Brain microvascular endothelial cell (primary cell): ENCODE data around the gene MTOR.

ENCODE experiments used
- DNase-seq: peaks from one replicate; pipeline ENCODE4 v3.0.0-alpha.2; 2020
- H3K27ac ChIP-seq: fragments of 250-450 bp; sonication (Bioruptor Pico); 2 replicates; pipeline ENCODE4 v1.5.1; 2020; ENCODE audit warnings: mild to moderate bottlenecking, moderate library complexity
- H3K27me3 ChIP-seq: fragments of 250-450 bp; sonication (Bioruptor Pico); replicated peaks from 2 replicates; pipeline ENCODE4 v1.5.1; 2020; ENCODE audit warnings: mild to moderate bottlenecking
- H3K36me3 ChIP-seq: fragments of 250-450 bp; sonication (Bioruptor Pico); replicated peaks from 2 replicates; pipeline ENCODE4 v1.5.1; 2020; ENCODE audit warnings: mild to moderate bottlenecking
- H3K4me3 ChIP-seq: 2 replicates; pipeline ENCODE4 v1.5.1; 2011; ENCODE audit warnings: low read depth, mild to moderate bottlenecking, control low read depth, low read length, moderate library complexity
- in situ Hi-C: cut with HindIII; loops from 2 replicates; pipeline ENCODE4 v1.10.0; 2017; ENCODE audit warnings: low sequenced_read_pairs, low pct_ligation_motif_present
- TF ChIP-seq, protein P1 (sequence below): IDR thresholded peaks from 2 replicates; pipeline ENCODE4 v1.5.1; 2011; ENCODE audit warnings: low read depth, mild to moderate bottlenecking, moderate library complexity, low read length, control low read depth, inconsistent platforms; ENCODE audit errors: missing control alignments

MTOR gene

DNA sequence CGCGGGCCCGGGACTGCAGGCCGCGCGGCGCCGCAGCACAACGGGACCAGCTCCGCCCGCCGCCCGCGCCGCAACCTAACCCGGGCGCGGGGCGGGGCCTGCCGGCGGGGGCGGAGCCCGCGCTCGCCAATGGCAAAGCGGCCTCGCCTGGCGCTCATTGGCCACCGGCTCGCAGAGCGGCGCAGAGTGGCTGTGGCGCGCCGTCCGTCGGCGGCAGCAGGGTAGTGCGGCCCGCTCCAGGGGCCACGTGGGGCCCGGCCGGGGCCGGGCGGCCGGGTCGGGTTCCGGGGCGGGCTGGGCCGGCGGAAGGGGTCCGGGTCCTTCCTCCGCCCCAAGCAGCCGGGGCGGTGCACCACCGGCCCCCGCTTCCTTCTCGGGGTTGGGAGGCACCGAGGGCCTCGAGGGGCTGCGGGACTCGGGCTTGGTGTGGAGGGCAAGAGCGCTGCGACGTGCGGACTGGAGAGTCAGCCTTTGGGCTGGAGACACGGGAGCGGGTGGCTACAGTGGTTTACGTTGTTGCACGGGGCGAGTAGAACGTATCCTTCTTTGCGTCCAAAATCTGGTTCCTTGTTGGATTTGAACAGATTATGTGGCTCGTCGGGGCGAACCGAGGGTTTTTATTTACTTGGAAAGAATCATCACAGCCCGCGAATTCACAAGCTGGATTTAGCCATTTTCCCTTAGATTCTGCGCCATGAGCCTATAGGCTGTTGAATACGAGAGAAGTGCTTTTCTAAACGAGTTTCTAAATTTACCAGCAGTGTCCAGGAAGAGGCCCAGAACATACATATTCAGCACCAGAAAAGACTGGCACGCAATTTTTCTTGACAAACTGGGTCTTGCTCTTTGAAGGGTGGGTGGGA is 202.2 kb downstream of the MTOR start, which contains the start of gene SRM:
Gene SRM, minus strand, starts transcription at position 51 of the 863 bp plus-strand sequence. CDS start 75 bp downstream, outside the sequence.
- peak; percentile 78 for DNase-seq
- H3K27ac ChIP-seq, result peak within 1 kb of the TSS; percentile 50
- no peaks in the 10 kb centered on the region for H3K27me3 ChIP-seq
- in situ Hi-C loops, result no loop called here
- H3K36me3 ChIP-seq, result peaks cover 30% of the 10 kb centered on the region
- TF ChIP-seq, protein P1, sequence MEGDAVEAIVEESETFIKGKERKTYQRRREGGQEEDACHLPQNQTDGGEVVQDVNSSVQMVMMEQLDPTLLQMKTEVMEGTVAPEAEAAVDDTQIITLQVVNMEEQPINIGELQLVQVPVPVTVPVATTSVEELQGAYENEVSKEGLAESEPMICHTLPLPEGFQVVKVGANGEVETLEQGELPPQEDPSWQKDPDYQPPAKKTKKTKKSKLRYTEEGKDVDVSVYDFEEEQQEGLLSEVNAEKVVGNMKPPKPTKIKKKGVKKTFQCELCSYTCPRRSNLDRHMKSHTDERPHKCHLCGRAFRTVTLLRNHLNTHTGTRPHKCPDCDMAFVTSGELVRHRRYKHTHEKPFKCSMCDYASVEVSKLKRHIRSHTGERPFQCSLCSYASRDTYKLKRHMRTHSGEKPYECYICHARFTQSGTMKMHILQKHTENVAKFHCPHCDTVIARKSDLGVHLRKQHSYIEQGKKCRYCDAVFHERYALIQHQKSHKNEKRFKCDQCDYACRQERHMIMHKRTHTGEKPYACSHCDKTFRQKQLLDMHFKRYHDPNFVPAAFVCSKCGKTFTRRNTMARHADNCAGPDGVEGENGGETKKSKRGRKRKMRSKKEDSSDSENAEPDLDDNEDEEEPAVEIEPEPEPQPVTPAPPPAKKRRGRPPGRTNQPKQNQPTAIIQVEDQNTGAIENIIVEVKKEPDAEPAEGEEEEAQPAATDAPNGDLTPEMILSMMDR, result peak; percentile 33
- H3K4me3 ChIP-seq, result peak within 1 kb of the TSS; percentile 88

DNA sequence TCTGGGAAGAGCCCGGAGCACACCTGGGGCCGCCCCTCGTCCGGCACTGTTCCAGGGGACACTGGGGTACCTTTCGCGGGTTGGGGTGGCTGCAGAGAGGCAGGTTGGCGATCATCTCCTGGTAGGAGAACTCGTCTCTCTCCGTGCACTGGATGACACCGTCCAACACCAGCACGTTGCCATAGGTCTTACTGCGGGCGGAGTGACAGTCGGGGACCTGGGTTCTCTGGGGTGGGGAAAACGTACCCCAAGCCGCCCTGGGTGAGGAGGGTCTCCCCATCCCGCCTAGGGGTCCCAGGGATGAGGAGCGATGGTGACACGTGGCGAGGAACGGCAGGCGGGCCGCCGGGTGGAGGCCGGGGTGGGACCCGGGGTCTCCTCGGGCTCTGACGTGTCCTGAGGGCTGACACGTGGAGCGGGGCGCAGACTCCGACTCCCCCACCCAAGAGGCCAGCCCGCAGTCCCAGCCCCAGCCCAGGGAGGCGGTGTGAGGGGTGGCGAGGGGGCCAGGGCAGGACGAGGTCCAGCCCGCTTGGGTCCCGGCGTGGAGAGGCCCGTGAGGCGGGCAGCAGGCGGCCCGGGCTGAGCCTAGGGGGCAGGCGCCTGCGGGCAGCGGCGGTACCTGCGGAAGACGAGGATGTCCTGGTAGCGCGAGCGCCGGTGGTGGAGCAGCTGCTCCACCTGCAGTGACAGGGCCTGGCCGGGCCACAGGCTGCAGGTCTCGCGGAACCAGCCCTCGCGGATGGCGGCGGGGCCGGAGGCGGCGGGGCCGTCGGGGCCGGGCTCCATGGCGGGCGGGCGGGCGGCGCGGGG is 203.0 kb downstream of the MTOR start:
- Histone ChIP-seq H3K36me3 (peaks cover 29% of the 10 kb centered on the region), H3K27me3 (no peaks in the 10 kb centered on the region), H3K4me3 (peak overlapping the region; percentile 88), H3K27ac (peak overlapping the region; percentile 40)
- TF ChIP-seq, protein P1, result no peak
- in situ Hi-C loops, result no loop called here
- DNase-seq, result no peak

DNA sequence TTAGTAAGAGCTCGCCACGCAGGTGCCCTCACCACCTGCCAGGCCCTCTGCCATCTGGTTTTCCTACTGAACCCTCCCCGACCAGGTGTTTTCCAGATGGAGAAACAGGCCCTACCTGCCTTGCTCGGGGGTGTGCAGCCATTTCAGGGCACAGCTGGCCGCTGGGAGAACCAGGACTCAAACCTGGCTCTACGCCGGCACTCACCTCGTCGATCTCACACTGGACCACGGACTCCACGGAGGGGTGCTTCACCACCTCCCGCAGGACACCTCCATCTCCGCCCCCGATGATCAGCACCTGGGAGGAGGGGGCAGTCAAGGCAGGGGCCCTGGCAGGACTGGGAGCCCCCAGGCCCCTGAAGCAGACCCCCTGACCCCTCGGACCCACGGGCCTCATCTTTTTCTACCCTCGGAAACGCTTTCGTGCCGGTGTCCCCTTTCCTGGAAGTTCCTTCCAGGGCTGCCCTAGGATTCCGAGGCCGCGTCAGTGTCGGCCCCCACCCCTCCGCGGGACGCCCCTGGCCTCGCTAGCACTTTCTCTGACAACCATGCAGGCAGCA is 203.7 kb downstream of the MTOR start:
- in situ Hi-C loops, result no loop called here
- Histone ChIP-seq H3K36me3 (peaks cover 33% of the 10 kb centered on the region), H3K27ac (no peak overlapping the region)

DNA sequence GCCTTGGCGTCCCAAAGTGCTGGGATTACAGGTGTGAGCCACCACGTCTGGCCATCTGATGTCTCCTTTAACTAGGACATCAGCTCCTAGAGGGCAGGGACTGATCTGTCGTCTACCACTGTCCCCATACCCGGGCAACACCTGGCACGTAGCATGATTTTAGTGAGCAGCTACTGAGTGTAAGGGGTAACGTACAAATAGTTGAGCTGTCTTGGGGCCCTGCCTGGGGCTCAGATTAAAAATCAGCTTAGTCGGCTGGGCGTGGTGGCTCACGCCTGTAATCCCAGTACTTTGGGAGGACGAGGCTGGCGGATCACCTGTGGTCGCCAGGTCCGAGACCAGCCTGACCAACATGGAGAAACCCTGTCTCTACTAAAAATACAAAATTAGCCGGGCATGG is 204.3 kb downstream of the MTOR start:
- Histone ChIP-seq H3K27ac (no peak overlapping the region), H3K27me3 (no peaks in the 10 kb centered on the region), H3K36me3 (peaks cover 28% of the 10 kb centered on the region), H3K4me3 (no peak overlapping the region)
- TF ChIP-seq, protein P1, result no peak
- no peak for DNase-seq
- in situ Hi-C loops, result no loop called here

More for the DNA sequence above, 203.7 kb downstream of the MTOR start:
- peak overlapping the region; percentile 88 for H3K4me3 ChIP-seq
- DNase-seq, result no peak
- H3K27me3 ChIP-seq, result no peaks in the 10 kb centered on the region
- TF ChIP-seq, protein P1, result no peak

DNA sequence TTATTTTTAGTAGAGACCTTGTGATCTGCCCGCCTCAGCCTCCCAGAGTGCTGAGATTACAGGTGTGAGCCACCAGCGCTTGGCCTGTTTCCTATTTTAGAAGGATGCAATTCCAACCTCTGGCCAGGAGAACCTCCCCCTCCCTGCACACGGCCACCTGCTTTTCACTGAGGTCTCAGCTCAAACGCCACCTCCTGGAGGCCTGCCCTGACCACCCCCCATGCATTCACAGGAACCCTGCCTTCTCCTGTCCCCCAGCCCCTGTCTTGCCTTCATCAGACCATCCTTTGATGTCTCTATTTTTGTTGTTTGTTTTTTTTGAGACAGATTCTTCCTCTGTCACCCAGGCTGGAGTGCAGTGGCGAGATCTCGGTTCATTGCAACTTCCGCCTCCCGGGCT is 204.9 kb downstream of the MTOR start:
- Histone ChIP-seq H3K27me3 (no peaks in the 10 kb centered on the region), H3K27ac (no peak overlapping the region), H3K36me3 (peaks cover 28% of the 10 kb centered on the region), H3K4me3 (no peak overlapping the region)
- DNase-seq, result no peak
- in situ Hi-C loops, result no loop called here
- TF ChIP-seq, protein P1, result no peak
